Measurements from ENCODE around the gene MEAF6.
A peak's percentile ranks its signal among the peaks of the same experiment; 100 is the strongest.

MEAF6 gene

GRCh38 chr1:37484325-37485051 is 30.1 kb downstream of the MEAF6 start:
- DNase-seq (ENCODE audit: low spot score): no peak

- no peak for DNase-seq (ENCODE audit: low spot score)
These were observed 30.8 kb downstream of the MEAF6 start for GRCh38 chr1:37483785-37484184.

GRCh38 chr1:37482796-37483744 is 31.5 kb downstream of the MEAF6 start:
- DNase-seq (ENCODE audit: low spot score): no peak

GRCh38 chr1:37482004-37482785 is 32.4 kb downstream of the MEAF6 start:
- no peak for DNase-seq (ENCODE audit: low spot score)

GRCh38 chr1:37481289-37482003 is 33.1 kb downstream of the MEAF6 start:
- no peak for DNase-seq (ENCODE audit: low spot score)

GRCh38 chr1:37480581-37481288 is 33.8 kb downstream of the MEAF6 start:
- DNase-seq (ENCODE audit: low spot score): no peak

GRCh38 chr1:37480125-37480466 is 34.5 kb downstream of the MEAF6 start:
- no peak for DNase-seq (ENCODE audit: low spot score)

GRCh38 chr1:37479255-37480124 is 35.1 kb downstream of the MEAF6 start:
- DNase-seq (ENCODE audit: low spot score): no peak

GRCh38 chr1:37478890-37479254 is 35.7 kb downstream of the MEAF6 start:
- no peak for DNase-seq (ENCODE audit: low spot score)

- DNase-seq (ENCODE audit: low spot score): no peak
These were observed 36.1 kb downstream of the MEAF6 start for GRCh38 chr1:37478451-37478881.

- peak; percentile 35 for DNase-seq (ENCODE audit: low spot score)
These were observed 36.6 kb downstream of the MEAF6 start for GRCh38 chr1:37477946-37478345.

GRCh38 chr1:37477198-37477931 is 37.2 kb downstream of the MEAF6 start:
- peak; percentile 72 for DNase-seq (ENCODE audit: low spot score)

GRCh38 chr1:37476460-37477197 is 37.9 kb downstream of the MEAF6 start:
- peak; percentile 73 for DNase-seq (ENCODE audit: low spot score)

- no peak for DNase-seq (ENCODE audit: low spot score)
These were observed 38.5 kb downstream of the MEAF6 start for GRCh38 chr1:37476087-37476452.

- no peak for DNase-seq (ENCODE audit: low spot score)
These were observed 39.0 kb downstream of the MEAF6 start for GRCh38 chr1:37475380-37476086.

GRCh38 chr1:37474697-37475379 is 39.7 kb downstream of the MEAF6 start:
- no peak for DNase-seq (ENCODE audit: low spot score)

- peak; percentile 73 for DNase-seq (ENCODE audit: low spot score)
These were observed 40.4 kb downstream of the MEAF6 start, which contains the start of gene ZC3H12A for GRCh38 chr1:37474046-37474696. ZC3H12A (plus strand) TSS chr1:37474580; CDS start chr1:37475497, 917 bp downstream.

Measured in cerebellar cortex (tissue), 1 donor.